ENCODE measurements around the gene SLC22A3.
A peak's percentile ranks its signal among the peaks of the same experiment; 100 is the strongest.
"Not testable (repeated sequence)": the region's sequence is repeated elsewhere in the genome, so short reads cannot be mapped to it uniquely, and the experiment has no call there.

The SLC22A3 gene

DNA sequence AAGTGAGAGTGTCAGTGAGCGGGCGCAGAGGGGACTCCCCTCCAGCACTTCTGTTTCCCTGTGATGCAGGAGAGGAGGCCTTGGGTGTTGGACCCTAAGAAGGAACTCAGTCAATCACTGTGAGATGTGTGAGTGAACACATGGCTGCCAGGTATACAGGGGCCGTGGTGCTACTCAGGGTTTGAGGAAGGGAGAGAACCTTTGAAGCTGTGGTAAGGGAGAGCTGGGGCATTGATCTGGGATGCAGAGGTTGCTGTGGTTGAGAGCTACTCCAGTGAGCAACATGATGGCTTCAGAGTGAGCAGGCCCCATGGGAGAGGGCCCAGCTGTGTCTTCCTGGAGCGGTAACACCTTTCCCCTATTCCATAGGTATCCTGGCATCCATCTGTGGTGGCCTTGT is 99.2 kb downstream of the SLC22A3 start:
- no peak for DNase-seq (ENCODE audit: low read depth)

- not testable (repeated sequence) for DNase-seq (ENCODE audit: low read depth)
These were observed 101.6 kb downstream of the SLC22A3 start for GRCh38 chr6:160449787-160450186.

- DNase-seq (ENCODE audit: low read depth), result no peak
These were observed 102.7 kb downstream of the SLC22A3 start for GRCh38 chr6:160450849-160451248.

DNA sequence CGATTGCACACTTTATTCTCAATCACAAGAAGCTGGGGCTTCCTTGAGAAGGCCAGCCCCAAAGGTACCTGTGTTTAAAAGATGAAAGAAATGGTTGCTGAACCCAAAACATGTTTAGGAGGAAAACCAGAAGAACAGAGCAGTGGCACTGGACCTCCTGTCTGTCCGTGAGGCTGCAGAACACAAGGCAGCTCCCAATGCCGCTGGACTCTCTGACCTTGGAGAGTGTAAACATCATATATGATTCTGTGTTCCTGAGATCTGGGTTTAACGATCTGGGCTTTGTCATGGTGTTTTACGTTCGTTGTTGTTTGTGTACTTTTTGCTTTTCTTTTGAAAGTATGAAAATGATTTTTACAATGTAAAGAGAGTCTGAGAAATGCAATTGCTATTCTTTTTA is 106.1 kb downstream of the SLC22A3 start:
- DNase-seq (ENCODE audit: low read depth), result no peak

GRCh38 chr6:160455081-160455480 is 106.9 kb downstream of the SLC22A3 start:
- DNase-seq (ENCODE audit: low read depth), result no peak

DNA sequence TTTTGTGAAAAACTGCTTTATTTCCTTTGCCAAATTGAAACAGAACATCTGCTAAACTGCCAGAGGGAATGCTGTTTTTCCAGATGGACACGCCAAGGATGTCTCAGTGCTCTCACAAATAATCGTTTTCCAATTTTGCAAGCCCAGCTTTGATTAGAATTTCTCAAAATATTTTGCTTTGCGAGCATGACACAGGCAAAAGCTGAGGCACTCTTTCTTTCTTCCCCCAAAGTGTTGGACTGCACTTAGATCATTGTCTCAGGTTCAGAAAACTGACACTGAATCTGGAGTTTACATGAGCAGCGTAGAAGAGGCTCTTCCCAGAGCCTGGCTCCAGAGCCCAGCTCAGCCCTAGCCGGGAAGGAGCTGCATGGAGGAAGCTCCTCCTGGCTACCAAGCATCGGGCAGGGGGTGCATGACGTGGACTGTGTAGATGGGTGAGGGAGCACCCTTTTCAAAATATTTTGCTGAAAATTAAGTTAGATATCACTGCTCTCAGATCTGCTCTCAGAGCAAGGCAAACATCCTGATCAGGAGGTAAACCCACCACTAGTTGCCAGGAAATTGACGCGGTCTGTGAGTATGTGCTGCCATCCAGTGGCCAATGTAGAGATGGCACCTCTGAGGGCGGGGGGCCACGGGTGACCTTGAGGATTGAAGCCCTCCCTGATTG is 107.5 kb downstream of the SLC22A3 start:
- DNase-seq (ENCODE audit: low read depth), result peak; percentile 20

DNA sequence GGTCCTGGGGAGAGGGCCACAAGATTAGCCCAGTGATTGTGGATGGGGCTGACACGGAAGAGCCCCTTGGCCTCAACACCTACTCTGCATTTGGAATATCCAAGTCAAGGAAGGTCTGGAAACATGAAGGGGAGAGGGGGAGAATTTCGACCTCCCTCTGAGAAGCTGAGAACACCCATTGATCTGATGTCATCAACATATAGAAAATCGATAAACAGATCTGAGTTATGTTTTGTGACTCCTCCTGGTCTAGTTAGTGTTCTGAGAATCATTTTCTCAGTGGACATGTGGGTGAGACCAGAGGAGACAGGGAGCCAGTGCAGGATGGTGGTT is 108.0 kb downstream of the SLC22A3 start:
- no peak for DNase-seq (ENCODE audit: low read depth)

DNA sequence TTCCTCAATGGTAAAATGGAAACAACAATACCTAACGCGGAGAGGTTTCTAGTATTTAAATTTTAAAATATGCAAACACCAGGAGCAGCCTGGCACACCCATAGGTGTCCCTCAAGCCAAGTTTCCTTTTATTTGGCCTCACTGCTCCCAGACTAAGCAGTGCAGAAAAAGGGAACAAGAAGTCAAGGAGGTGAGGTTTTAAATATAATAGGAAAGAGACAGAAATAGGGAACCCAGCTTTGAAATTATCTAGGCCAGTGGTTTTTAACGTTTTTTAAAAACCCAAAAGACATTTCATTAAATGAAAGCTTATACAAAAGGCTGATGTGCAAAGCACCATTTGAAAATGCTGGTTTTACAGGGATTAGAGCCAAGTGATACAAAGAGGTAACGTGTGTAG is 109.6 kb downstream of the SLC22A3 start:
- DNase-seq (ENCODE audit: low read depth), result no peak

- no peak for DNase-seq (ENCODE audit: low read depth)
These were observed 113.5 kb downstream of the SLC22A3 start for GRCh38 chr6:160461641-160462040.

- no peak for DNase-seq (ENCODE audit: low read depth)
These were observed 113.9 kb downstream of the SLC22A3 start for GRCh38 chr6:160462116-160462515.

GRCh38 chr6:160462551-160463109 is 114.5 kb downstream of the SLC22A3 start:
- peak; percentile 54 for DNase-seq (ENCODE audit: low read depth)

DNA sequence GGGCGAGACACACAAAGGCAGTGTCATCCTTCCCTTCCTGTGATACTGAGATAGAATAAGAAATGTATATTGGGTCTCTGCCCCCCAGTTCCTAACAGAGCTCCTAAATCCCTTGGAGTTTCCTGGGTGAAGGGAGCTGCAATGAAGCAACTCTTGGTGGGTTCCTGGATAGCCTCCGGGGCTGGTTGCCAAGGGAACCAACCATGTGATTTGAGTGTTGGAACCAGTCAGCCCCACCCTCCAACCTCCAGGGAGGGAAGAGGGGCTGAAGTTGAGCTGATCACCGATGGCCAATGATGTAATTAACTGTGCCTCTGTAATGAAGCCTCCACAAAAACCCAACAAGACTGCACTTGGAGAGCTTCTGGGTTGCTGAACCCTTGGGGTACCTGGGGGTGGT is 116.6 kb downstream of the SLC22A3 start:
- DNase-seq (ENCODE audit: low read depth), result no peak

- DNase-seq (ENCODE audit: low read depth), result not testable (repeated sequence)
These were observed 119.2 kb downstream of the SLC22A3 start for GRCh38 chr6:160467261-160467871.

DNA sequence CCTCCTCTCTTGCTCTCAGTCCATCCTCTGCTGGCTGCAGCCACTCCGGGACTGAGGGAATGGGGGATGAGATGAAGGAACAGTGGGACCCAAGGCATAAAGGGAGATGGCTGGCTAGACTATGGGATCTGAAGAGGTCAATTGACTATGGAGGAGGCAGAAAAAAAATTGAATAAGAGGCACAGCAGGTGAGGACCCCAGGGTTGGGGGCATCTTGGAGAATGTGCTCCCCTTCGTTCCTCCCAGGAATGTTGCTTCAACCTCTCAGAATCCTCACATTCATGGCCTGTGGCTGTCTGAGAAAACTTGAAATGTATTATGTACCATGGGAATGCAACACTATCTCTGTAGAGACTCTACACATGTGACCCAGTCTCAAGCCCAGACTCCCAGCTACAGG is 121.0 kb downstream of the SLC22A3 start:
- DNase-seq (ENCODE audit: low read depth), result no peak

- not testable (repeated sequence) for DNase-seq (ENCODE audit: low read depth)
These were observed 127.9 kb downstream of the SLC22A3 start for GRCh38 chr6:160476056-160476455.

DNA sequence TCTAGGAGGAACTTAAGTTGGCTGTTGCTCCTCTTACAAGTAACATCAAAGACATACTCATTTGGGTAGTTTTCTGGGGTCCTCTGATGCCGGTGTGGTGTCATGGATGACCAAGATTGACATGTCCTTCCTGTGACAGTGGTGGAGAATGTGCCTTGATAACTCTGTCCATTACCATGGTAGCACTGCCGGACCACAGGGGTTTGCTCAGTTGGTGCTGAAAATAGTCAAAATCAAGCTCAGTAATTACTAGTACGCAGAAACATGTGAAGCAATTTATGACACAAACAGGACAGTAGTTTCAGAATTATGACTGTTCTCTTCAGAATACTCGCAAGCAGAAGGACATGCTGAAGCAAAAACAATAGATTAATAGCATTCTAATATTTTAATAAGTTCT is 128.9 kb downstream of the SLC22A3 start:
- DNase-seq (ENCODE audit: low read depth), result not testable (repeated sequence)

DNA sequence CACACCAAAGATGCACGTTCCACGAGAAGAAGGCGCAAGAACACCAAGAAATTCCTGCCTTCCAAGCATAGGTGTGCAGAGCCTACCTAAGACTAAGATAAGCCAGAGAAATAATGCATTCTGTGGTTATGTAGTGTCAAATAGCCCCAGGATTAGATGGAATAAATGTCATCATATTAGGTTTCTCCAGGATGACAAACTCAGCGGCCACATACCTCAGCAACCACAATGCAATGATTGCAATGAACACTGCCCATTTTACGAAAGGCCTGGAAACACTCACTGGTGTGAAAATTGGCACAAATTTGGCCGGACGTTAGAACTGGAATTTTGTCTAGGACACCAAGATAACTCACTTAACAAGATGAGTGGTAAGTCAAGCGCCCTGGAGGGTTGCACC is 129.7 kb downstream of the SLC22A3 start:
- DNase-seq (ENCODE audit: low read depth), result no peak

GRCh38 chr6:160487116-160487515 is 138.9 kb downstream of the SLC22A3 start:
- no peak for DNase-seq (ENCODE audit: low read depth)

- no peak for DNase-seq (ENCODE audit: low read depth)
These were observed 140.9 kb downstream of the SLC22A3 start for GRCh38 chr6:160489091-160489490.

GRCh38 chr6:160494576-160494975 is 146.4 kb downstream of the SLC22A3 start:
- DNase-seq (ENCODE audit: low read depth), result no peak

GRCh38 chr6:160500639-160501038 is 152.5 kb downstream of the SLC22A3 start:
- DNase-seq (ENCODE audit: low read depth), result no peak
